ENCODE data around the gene SMCHD1.
"Not testable (repeated sequence)": the region's sequence is repeated elsewhere in the genome, so short reads cannot be mapped to it uniquely, and the experiment has no call there.

The SMCHD1 gene

DNA sequence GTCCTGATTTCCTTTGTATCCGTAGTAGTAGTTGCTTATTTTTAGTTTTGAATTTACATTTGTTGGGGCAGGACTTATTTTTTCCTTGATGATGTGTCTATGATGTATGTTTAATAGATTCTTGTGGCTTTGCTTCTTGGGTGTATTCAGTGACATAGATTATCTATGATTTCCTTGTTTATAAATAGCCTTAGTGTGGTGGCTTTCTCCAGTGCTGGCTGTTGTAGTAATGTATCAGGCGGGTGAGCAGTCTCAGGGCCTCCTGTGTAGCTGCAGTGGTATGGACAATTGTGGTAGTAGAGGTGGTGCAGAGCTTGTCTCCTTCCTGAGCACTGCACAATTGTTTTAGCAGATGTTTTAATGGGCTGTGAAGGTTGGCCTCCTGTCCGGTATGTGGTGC, 60.5 kb downstream of the SMCHD1 start:
- DNase-seq (ENCODE audit: low read depth): no peak
- TF ChIP-seq, protein P1, sequence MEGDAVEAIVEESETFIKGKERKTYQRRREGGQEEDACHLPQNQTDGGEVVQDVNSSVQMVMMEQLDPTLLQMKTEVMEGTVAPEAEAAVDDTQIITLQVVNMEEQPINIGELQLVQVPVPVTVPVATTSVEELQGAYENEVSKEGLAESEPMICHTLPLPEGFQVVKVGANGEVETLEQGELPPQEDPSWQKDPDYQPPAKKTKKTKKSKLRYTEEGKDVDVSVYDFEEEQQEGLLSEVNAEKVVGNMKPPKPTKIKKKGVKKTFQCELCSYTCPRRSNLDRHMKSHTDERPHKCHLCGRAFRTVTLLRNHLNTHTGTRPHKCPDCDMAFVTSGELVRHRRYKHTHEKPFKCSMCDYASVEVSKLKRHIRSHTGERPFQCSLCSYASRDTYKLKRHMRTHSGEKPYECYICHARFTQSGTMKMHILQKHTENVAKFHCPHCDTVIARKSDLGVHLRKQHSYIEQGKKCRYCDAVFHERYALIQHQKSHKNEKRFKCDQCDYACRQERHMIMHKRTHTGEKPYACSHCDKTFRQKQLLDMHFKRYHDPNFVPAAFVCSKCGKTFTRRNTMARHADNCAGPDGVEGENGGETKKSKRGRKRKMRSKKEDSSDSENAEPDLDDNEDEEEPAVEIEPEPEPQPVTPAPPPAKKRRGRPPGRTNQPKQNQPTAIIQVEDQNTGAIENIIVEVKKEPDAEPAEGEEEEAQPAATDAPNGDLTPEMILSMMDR (IDR thresholded peaks at IDR 0.05; ENCODE audit: control insufficient read depth, extremely low read depth, insufficient read depth): no peak
- H3K4me3 ChIP-seq (ENCODE audit: low read depth, low read length): no peak overlapping the region

DNA sequence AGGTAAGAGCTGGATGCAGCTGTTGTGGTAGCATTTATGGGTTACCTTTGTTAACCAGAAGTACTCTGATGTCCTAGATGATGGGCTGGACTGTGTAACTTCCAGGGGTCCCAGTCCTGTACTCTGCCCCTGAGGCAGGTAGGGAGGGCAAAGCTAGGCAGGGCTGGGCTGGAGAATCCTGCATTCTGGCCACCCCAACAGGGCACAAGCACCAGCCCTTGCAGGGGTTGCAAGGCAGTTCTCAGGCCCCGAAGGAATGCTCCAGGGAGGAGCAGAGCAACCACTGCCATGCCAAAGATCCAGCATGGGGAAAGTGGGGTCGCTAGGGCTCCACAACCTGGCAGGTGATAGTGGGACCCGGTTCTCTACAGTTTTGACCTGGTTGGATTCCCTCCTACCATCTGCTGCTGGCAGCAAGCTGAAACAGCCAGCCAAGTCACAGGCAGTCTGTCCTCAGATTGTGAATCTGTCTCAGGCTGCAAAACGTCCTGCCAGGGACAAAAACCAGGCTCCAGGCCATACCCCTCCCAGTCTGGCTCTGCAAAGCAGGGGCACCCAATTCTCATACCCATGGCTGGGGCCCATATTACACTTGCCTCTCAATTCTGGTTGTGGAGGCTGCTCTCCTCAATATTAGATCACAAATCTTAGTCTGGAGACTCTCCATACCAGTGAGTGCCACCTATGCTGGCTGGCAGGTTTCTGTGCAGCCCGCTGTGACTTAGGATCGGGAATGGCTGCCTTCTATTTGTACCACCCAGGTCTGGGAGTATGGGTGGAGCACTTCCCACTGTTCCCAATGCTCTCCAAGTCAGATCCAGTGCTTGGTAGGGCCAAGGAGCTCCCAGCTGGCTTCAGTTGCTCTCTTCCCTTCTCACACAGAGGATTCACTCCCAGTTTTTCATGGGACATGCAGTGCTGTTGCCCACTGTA, 61.1 kb downstream of the SMCHD1 start:
- TF ChIP-seq, protein P1 (IDR thresholded peaks at IDR 0.05; ENCODE audit: control insufficient read depth, extremely low read depth, insufficient read depth): no peak
- no peak overlapping the region for H3K4me3 ChIP-seq (ENCODE audit: low read depth, low read length)
- no peak for DNase-seq (ENCODE audit: low read depth)

DNA sequence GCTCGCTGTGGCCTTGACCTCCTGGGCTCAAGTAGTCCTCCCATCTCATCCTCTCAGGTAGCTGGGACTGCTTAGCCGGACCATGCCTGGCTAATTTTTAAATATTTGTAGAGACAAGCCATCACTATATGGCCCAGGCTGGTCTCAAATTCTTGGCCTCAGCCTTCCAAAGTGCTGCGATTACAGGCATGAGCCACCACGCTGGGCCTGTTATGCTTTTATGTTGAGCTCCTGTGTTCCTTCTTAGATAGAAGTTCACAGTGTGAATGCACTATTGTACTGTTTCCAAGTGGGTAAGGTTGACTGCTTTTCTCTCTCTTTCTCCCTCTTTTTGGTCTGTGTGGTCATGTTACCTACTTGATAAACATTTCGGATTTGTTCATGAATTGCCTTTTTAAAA, 61.9 kb downstream of the SMCHD1 start:
- no peak overlapping the region for H3K4me3 ChIP-seq (ENCODE audit: low read depth, low read length)
- no peak for DNase-seq (ENCODE audit: low read depth)
- TF ChIP-seq, protein P1 (IDR thresholded peaks at IDR 0.05; ENCODE audit: control insufficient read depth, extremely low read depth, insufficient read depth): no peak

DNA sequence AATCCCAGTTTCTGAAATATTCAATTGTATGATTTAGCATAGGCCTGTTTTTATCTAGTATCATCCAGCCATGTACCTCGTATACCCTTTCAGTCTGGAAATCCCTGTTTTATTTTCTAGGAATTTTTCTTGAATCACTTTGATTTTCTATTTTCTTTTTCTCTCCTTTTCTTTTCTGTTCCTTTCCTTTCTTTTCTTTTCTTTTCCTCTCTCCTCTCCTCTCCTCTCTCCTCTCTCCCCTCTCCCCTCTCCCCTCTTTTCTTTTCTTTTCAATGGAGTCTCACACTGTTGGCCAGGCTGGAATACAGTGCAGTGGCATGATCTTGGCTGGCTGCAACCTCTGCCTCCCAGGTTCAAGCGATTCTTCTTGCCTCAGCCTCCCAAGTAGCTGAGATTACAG, 63.5 kb downstream of the SMCHD1 start:
- H3K4me3 ChIP-seq (ENCODE audit: low read depth, low read length): no peak overlapping the region
- TF ChIP-seq, protein P1 (IDR thresholded peaks at IDR 0.05; ENCODE audit: control insufficient read depth, extremely low read depth, insufficient read depth): no peak
- no peak for DNase-seq (ENCODE audit: low read depth)

DNA sequence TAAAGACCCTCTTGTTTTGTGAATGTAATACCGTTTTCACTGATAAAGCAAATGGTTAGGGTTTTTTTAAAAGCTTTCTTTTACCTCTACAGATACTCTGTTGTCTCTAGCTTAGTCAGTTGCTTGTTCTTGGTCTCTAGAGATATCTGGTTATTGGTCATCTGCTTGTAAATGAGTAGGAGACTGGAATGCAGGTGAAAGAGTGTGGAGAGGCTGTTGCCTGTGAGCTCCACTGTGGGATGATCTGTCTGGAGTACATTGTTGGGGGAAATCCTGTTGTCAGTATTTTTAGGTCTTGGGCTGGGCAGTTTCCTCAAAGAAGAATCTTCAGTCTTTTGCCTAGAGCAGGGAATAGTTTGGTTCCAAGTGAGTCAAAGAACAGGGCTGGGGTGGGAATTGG, 67.7 kb downstream of the SMCHD1 start:
- TF ChIP-seq, protein P1 (IDR thresholded peaks at IDR 0.05; ENCODE audit: control insufficient read depth, extremely low read depth, insufficient read depth): no peak
- H3K4me3 ChIP-seq (ENCODE audit: low read depth, low read length): no peak overlapping the region
- DNase-seq (ENCODE audit: low read depth): no peak

DNA sequence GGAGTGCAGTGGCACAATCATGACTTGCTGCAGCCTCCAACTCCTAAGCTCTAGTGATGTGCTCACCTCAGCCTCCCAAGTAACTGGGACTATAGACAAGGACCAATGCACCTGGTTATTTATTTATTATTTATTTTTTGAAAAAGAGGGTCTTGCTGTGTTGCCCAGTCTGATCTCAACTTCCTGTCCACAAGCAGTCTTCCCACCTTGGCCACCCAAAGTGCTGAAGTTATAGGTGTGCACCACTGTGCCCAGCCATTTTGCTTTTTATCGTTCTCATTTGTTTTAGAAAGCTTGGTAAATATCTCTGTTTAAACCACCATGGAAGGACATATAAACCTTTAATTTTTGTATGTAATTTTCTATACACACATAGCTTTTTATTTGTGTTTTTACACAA, 74.2 kb downstream of the SMCHD1 start:
- TF ChIP-seq, protein P1 (IDR thresholded peaks at IDR 0.05; ENCODE audit: control insufficient read depth, extremely low read depth, insufficient read depth): no peak
- no peak for DNase-seq (ENCODE audit: low read depth)
- no peak overlapping the region for H3K4me3 ChIP-seq (ENCODE audit: low read depth, low read length)

DNA sequence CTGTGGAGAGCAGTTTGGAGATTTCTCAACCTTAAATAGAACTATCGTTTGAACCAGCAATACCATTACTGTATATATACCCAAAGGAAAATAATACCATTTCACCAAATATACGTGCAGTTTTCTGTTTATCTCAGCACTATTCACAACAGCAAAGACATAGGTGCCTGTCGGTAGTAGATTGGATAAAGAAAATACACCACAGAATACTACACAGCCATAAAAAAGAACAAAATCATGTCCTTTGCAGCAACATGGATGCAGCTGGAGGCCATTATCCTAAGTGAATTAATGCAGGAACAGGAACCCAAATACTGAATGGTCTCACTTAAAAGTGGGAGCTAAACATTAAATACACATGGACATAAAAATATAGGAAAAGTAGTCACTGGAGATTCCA, 81.3 kb downstream of the SMCHD1 start:
- no peak overlapping the region for H3K4me3 ChIP-seq (ENCODE audit: low read depth, low read length)
- TF ChIP-seq, protein P1 (IDR thresholded peaks at IDR 0.05; ENCODE audit: control insufficient read depth, extremely low read depth, insufficient read depth): no peak
- DNase-seq (ENCODE audit: low read depth): no peak

DNA sequence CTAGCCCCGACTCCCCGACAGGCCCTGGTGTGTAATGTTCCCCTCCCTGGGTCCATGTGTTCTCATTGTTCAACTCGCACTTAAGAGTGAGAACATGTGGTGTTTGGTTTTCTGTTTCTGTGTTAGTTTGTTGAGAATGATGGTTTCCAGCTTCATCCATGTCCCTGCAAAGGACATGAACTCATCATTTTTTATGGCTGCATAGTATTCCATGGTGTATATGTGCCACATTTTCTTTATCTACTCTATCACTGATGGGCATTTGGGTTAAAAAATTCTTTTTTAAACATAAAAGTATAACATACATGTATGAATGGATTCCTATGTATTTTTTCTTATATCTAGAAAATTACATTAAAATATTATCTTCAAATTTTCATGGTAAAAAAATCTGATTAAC, 84.6 kb downstream of the SMCHD1 start:
- not testable (repeated sequence) for DNase-seq (ENCODE audit: low read depth); H3K4me3 ChIP-seq (ENCODE audit: low read depth, low read length)
